Uterus (tissue), 4 donors: ENCODE results near the gene SFMBT2. TPM values are rescaled to one million over a fixed set of nuclear protein-coding genes. Genes with fewer than 3 reads are reported as not detected.
"Not testable (repeated sequence)": the region's sequence is repeated elsewhere in the genome, so short reads cannot be mapped to it uniquely, and the experiment has no call there.

Experiments
- DNase-seq, 2 donors: peaks; one replicate each; pipeline ENCODE4 v3.0.0-alpha.2; 2019 to 2020
- H3K27ac ChIP-seq, 2 donors: fragments of 200-600 bp; sonication (generic); 1 replicate in 1 of 2; 2 replicates in 1 of 2; pipeline ENCODE4 v1.5.1; 2016 to 2018
- H3K27me3 ChIP-seq, 2 donors: fragments of 200-600 bp; sonication (generic); one replicate each; pipeline ENCODE4 v1.5.1; 2018 to 2019; ENCODE audit warnings: control low read depth in 1 of 2
- H3K36me3 ChIP-seq, 2 donors: fragments of 200-600 bp; sonication (generic); one replicate each; pipeline ENCODE4 v1.5.1; 2019; ENCODE audit warnings: control low read depth in 1 of 2
- H3K4me1 ChIP-seq, 2 donors: fragments of 200-600 bp; sonication (generic); one replicate each; pipeline ENCODE4 v1.5.1; 2018 to 2019; ENCODE audit warnings: control low read depth in 1 of 2
- H3K4me3 ChIP-seq, 2 donors: fragments of 200-600 bp; sonication (generic); 1 replicate in 1 of 2; 2 replicates in 1 of 2; pipeline ENCODE4 v1.5.1; 2018 to 2019; ENCODE audit warnings: mild to moderate bottlenecking in 1 of 2
- H3K9me3 ChIP-seq, 2 donors: fragments of 200-600 bp; sonication (generic); one replicate each; pipeline ENCODE4 v1.5.1; 2019; ENCODE audit warnings: control low read depth in 1 of 2
- POLR2A ChIP-seq, 2 donors: fragments of 450-650 bp; IDR thresholded peaks; one replicate each; pipeline ENCODE4 v1.6.1; 2016; ENCODE audit warnings: antibody characterized with exemption in 2 of 2, mild to moderate bottlenecking in 1 of 2, moderate library complexity in 1 of 2
- intact Hi-C: fragments of 100-400 bp; cut with DNase I; formaldehyde crosslinking; loops from one replicate; pipeline ENCODE4 v1.15.1; 2023; ENCODE audit warnings: low total_unique reads
- total RNA-seq, 4 donors: library from RNA; depleted of rRNA in 3 of 4; stranded (reverse); fragments of >200 nt in 3 of 4; gene quantifications; one replicate each; pipeline versions ENCODE4 v1.1.0 to v1.2.4, GENCODE V29; 2014 to 2023
- TF ChIP-seq, protein P1 (sequence below), 4 experiments: fragments of 200-600 bp in 2 of 4; fragments of 450-650 bp in 2 of 4; sonication (generic) in 2 of 4; IDR thresholded peaks; one replicate each; pipeline ENCODE4 v1.5.1; 2016 to 2019; ENCODE audit warnings: antibody characterized with exemption in 4 of 4, mild to moderate bottlenecking in 2 of 4, moderate library complexity in 1 of 4
- donor health status: DM: yes; HTN: yes; CAD: no.

Gene SFMBT2
- total RNA-seq, 4 donors from 2014 or later = 7.7 to 23.4 (median 14.7) TPM

DNA sequence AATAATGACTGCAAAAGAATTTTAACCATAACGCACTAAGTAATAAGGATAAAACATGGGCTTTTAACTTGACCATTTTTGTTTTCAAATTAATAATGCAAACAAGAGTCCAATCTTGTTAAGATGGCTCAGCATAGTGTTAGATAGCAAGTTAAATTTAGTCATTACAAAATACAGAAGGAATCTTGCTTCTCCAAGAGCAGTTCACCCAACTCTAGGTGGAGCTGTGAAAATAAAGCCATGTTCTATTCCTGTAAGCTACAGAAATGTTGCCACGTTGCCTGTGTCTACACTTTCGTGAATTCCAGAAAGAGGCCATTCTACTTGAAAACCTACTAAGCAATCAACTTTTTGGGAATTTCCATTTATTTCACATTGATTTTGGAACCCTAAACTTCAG lies 191.9 kb downstream of the SFMBT2 start:
- peak overlapping the region; percentile 53 to 57 for H3K27ac ChIP-seq
- no peak for DNase-seq
- no peak overlapping the region for H3K4me3 ChIP-seq
- H3K9me3 ChIP-seq = peaks cover 0 to 16% of the 10 kb centered on the region in 2 donors
- H3K27me3 ChIP-seq = no peaks in the 10 kb centered on the region
- TF ChIP-seq POLR2A (IDR thresholded peaks at IDR 0.05) = no peak
- TF ChIP-seq, protein P1, sequence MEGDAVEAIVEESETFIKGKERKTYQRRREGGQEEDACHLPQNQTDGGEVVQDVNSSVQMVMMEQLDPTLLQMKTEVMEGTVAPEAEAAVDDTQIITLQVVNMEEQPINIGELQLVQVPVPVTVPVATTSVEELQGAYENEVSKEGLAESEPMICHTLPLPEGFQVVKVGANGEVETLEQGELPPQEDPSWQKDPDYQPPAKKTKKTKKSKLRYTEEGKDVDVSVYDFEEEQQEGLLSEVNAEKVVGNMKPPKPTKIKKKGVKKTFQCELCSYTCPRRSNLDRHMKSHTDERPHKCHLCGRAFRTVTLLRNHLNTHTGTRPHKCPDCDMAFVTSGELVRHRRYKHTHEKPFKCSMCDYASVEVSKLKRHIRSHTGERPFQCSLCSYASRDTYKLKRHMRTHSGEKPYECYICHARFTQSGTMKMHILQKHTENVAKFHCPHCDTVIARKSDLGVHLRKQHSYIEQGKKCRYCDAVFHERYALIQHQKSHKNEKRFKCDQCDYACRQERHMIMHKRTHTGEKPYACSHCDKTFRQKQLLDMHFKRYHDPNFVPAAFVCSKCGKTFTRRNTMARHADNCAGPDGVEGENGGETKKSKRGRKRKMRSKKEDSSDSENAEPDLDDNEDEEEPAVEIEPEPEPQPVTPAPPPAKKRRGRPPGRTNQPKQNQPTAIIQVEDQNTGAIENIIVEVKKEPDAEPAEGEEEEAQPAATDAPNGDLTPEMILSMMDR (IDR thresholded peaks at IDR 0.05) = peak in 3 of 4 experiments; percentile 13 to 24 (median 22)
- no peaks in the 10 kb centered on the region for H3K4me1 ChIP-seq
- no peaks in the 10 kb centered on the region for H3K36me3 ChIP-seq
- intact Hi-C loops = no loop called here

DNA sequence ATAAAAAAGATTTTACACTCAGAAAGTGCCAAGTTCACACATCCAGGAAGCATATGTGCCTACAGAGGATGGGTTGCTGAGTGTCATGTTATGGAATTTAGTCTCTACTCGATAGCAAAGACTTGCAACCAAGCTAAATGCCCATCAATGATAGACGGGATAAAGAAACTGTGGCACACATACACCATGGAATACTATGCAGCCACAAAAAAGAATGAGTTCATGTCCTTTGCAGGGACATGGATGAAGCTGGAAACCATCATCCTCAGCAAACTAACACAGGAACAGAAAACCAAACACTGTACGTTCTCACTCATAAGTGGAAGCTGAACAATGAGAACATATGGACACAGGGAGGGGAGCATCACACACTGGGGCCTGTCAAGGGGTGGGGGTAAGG lies 198.1 kb downstream of the SFMBT2 start:
- H3K36me3 ChIP-seq, H3K27me3 ChIP-seq, DNase-seq, H3K4me1 ChIP-seq, H3K27ac ChIP-seq, H3K4me3 ChIP-seq, intact Hi-C loops, H3K9me3 ChIP-seq: not testable (repeated sequence)

GRCh38 chr10:7211857-7212577 lies 198.8 kb downstream of the SFMBT2 start:
- Histone ChIP-seq H3K9me3 (no peaks in the 10 kb centered on the region), H3K4me1 (no peaks in the 10 kb centered on the region), H3K36me3 (no peaks in the 10 kb centered on the region), H3K4me3 (no peak overlapping the region), H3K27me3 (no peaks in the 10 kb centered on the region), H3K27ac (no peak overlapping the region)
- no peak for DNase-seq
- intact Hi-C loops = no loop called here
- no peak for TF ChIP-seq POLR2A (IDR thresholded peaks at IDR 0.05)
- TF ChIP-seq, protein P1 (IDR thresholded peaks at IDR 0.05) = no peak

DNA sequence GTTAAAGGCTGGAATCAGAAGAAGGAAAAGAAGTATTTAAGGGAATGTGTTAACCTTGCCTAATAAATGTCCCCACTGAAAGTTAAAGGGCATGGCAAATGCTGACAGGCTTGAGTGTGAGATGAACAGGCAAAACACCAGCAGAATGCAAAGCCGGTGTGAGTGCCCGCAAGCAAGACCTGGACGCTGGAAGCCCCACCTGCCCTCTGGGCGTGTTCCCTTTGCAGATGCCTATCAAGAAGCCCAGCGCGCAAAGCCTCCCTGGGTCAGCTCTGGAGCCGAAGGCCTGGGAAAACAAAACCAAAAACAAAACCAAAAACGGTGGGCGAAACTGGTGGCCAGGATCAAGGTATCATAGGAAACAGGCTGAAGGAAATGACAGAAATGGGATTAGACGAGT lies 200.3 kb downstream of the SFMBT2 start:
- DNase-seq = no peak
- no peak for TF ChIP-seq POLR2A (IDR thresholded peaks at IDR 0.05)
- TF ChIP-seq, protein P1 (IDR thresholded peaks at IDR 0.05) = no peak
- intact Hi-C loops = no loop called here
- H3K4me1 ChIP-seq = no peaks in the 10 kb centered on the region
- no peaks in the 10 kb centered on the region for H3K9me3 ChIP-seq
- no peaks in the 10 kb centered on the region for H3K36me3 ChIP-seq
- H3K27me3 ChIP-seq = no peaks in the 10 kb centered on the region
- H3K4me3 ChIP-seq = no peak overlapping the region
- no peak overlapping the region for H3K27ac ChIP-seq

- TF ChIP-seq POLR2A (IDR thresholded peaks at IDR 0.05) = no peak
- TF ChIP-seq, protein P1 (IDR thresholded peaks at IDR 0.05) = no peak
- Histone ChIP-seq H3K27ac (no peak overlapping the region), H3K4me1 (no peaks in the 10 kb centered on the region), H3K36me3 (no peaks in the 10 kb centered on the region), H3K9me3 (no peaks in the 10 kb centered on the region), H3K27me3 (no peaks in the 10 kb centered on the region), H3K4me3 (no peak overlapping the region)
- no peak for DNase-seq
- intact Hi-C loops = no loop called here
Observed at GRCh38 chr10:7209458-7209857, 201.4 kb downstream of the SFMBT2 start.
